ENCODE data around the gene GNB1.

The GNB1 gene

GRCh38 chr1:1880617-1881312 is 10.1 kb downstream of the GNB1 start:
- Histone ChIP-seq H3K9me2 (replicated peaks; ENCODE audit: control insufficient read depth, low read length) (no peaks in the 10 kb centered on the region), H3K9me3 (ENCODE audit: control insufficient read depth, insufficient read depth, low read length) (no peaks in the 10 kb centered on the region), H4K20me1 (ENCODE audit: control insufficient read depth, insufficient read depth, low read depth, low read length) (peaks cover 50% of the 10 kb centered on the region), H3K4me3 (ENCODE audit: low read length) (no peak overlapping the region), H3K4me2 (ENCODE audit: low read length) (no peak overlapping the region), H3K36me3 (ENCODE audit: control insufficient read depth, low read length) (peaks cover 68% of the 10 kb centered on the region), H3F3A (ENCODE audit: control insufficient read depth, insufficient read depth) (0 out of 2 replicates have a peak, but pooled peaks cover 6% of the 10 kb centered on the region), H3K4me1 (ENCODE audit: control insufficient read depth, low read length) (peaks cover 46% of the 10 kb centered on the region), H3K27me3 (ENCODE audit: control insufficient read depth, low read length) (no peaks in the 10 kb centered on the region), H3K27ac (ENCODE audit: low read depth, low read length) (no peak overlapping the region), H3K79me2 (ENCODE audit: control insufficient read depth, low read length) (peaks cover 100% of the 10 kb centered on the region)
- no peak for TF ChIP-seq CTCF (IDR thresholded peaks at IDR 0.05; ENCODE audit: low read depth, low read length, poor library complexity, severe bottlenecking)
- no peak for TF ChIP-seq EZH2phosphoT487 (IDR thresholded peaks at IDR 0.05; ENCODE audit: borderline replicate concordance, low read length)

- no peak overlapping the region for H3K4me3 ChIP-seq (ENCODE audit: low read length)
- H3K27me3 ChIP-seq (ENCODE audit: control insufficient read depth, low read length): no peaks in the 10 kb centered on the region
- H3K9me2 ChIP-seq (replicated peaks; ENCODE audit: control insufficient read depth, low read length): no peaks in the 10 kb centered on the region
- no peak overlapping the region for H3K27ac ChIP-seq (ENCODE audit: low read depth, low read length)
- no peak overlapping the region for H3K4me2 ChIP-seq (ENCODE audit: low read length)
- no peaks in the 10 kb centered on the region for H3K9me3 ChIP-seq (ENCODE audit: control insufficient read depth, insufficient read depth, low read length)
- peaks cover 72% of the 10 kb centered on the region for H3K36me3 ChIP-seq (ENCODE audit: control insufficient read depth, low read length)
- 0 out of 2 replicates have a peak, but pooled peaks cover 6% of the 10 kb centered on the region for H3F3A ChIP-seq (ENCODE audit: control insufficient read depth, insufficient read depth)
- H4K20me1 ChIP-seq (ENCODE audit: control insufficient read depth, insufficient read depth, low read depth, low read length): peaks cover 56% of the 10 kb centered on the region
- no peak for TF ChIP-seq CTCF (IDR thresholded peaks at IDR 0.05; ENCODE audit: low read depth, low read length, poor library complexity, severe bottlenecking)
- no peak for TF ChIP-seq EZH2phosphoT487 (IDR thresholded peaks at IDR 0.05; ENCODE audit: borderline replicate concordance, low read length)
- H3K79me2 ChIP-seq (ENCODE audit: control insufficient read depth, low read length): peaks cover 100% of the 10 kb centered on the region
- H3K4me1 ChIP-seq (ENCODE audit: control insufficient read depth, low read length): peaks cover 53% of the 10 kb centered on the region
These were observed 10.9 kb downstream of the GNB1 start for GRCh38 chr1:1879942-1880341.

GRCh38 chr1:1877865-1878436 is 12.9 kb downstream of the GNB1 start:
- Histone ChIP-seq H3K4me3 (ENCODE audit: low read length) (no peak overlapping the region), H3K9me3 (ENCODE audit: control insufficient read depth, insufficient read depth, low read length) (no peaks in the 10 kb centered on the region), H4K20me1 (ENCODE audit: control insufficient read depth, insufficient read depth, low read depth, low read length) (peaks cover 61% of the 10 kb centered on the region), H3K9me2 (replicated peaks; ENCODE audit: control insufficient read depth, low read length) (no peaks in the 10 kb centered on the region), H3K27ac (ENCODE audit: low read depth, low read length) (no peak overlapping the region), H3K79me2 (ENCODE audit: control insufficient read depth, low read length) (peaks cover 100% of the 10 kb centered on the region), H3K4me2 (ENCODE audit: low read length) (peak overlapping the region; percentile 18; the same call in 1 of the 2 replicates), H3K36me3 (ENCODE audit: control insufficient read depth, low read length) (peaks cover 77% of the 10 kb centered on the region), H3K27me3 (ENCODE audit: control insufficient read depth, low read length) (no peaks in the 10 kb centered on the region), H3K4me1 (ENCODE audit: control insufficient read depth, low read length) (peaks cover 64% of the 10 kb centered on the region), H3F3A (ENCODE audit: control insufficient read depth, insufficient read depth) (0 out of 2 replicates have a peak, but pooled peaks cover 6% of the 10 kb centered on the region)
- TF ChIP-seq CTCF (IDR thresholded peaks at IDR 0.05; ENCODE audit: low read depth, low read length, poor library complexity, severe bottlenecking): no peak
- no peak for TF ChIP-seq EZH2phosphoT487 (IDR thresholded peaks at IDR 0.05; ENCODE audit: borderline replicate concordance, low read length)

Data from DOHH2 (cell line).